G401 (cell line): ENCODE measurements around the gene KLRG1. TPM values are rescaled to one million over a fixed set of nuclear protein-coding genes. Genes with fewer than 3 reads are reported as not detected.

ENCODE experiments used
- DNase-seq: peaks from one replicate; pipeline ENCODE4 v3.0.0-alpha.2; 2015; ENCODE audit warnings: low spot score
- in situ Hi-C: cut with HindIII; loops from 2 replicates; pipeline ENCODE4 v1.10.0; 2016; ENCODE audit warnings: low sequenced_read_pairs, mixed read lengths
- total RNA-seq: library from RNA; depleted of rRNA; stranded (reverse); fragments of >200 nt; shearing (Covaris generic); gene quantifications from 2 replicates; pipeline ENCODE4 v1.2.3, GENCODE V29; 2014

KLRG1 gene
- total RNA-seq, 1 experiment from 2014 or later: 8.2 TPM

DNA sequence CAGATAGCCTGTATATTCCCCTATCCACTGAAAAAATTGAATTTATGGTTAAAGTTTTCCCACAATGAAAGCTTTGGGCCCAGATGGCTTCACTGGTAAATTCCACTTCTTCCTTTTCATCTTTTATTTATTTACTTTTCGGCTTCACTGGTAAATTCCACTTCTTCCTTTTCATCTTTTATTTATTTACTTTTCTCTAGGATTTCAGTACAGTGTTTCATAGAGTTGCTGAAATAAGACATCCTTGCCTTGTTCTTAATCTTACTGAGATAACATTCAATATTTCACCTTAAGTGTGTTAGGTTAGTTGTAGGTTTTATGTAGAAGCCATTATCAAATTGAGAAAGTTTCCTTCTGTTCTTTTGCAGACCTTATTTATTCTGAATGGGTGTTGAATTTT is 18.9 kb upstream of the KLRG1 start:
- in situ Hi-C loops: no loop called here
- no peak for DNase-seq

GRCh38 chr12:8980137-8980536 is 9.2 kb upstream of the KLRG1 start:
- DNase-seq: no peak
- in situ Hi-C loops: no loop called here

DNA sequence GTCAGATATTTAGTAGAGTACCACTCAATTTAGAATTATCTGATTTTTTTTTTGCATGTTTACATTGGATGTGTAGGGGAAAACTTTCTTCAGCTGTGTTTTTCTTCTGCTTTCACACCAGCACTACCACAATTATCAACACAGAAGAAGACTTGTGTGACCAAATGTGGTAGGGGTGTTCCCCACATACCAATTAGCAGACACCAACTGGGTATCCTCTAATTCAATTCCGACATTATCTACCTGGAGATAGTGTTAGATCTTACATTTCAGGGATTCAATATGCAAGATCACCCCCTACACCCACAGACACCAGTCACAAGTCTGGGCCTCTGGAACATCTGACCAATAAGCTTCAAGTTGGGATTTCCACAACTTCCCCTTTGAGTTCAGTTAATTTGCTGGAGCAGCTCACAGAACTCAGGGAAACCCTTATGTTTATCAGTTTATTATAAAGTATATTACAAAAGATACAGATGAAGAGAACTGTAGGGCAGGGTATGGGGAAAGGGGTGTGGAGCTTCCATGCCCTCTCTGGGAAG is 4.1 kb upstream of the KLRG1 start:
- in situ Hi-C loops: no loop called here
- DNase-seq: no peak

GRCh38 chr12:8987163-8987562 is 2.2 kb upstream of the KLRG1 start:
- DNase-seq: no peak
- in situ Hi-C loops: no loop called here

DNA sequence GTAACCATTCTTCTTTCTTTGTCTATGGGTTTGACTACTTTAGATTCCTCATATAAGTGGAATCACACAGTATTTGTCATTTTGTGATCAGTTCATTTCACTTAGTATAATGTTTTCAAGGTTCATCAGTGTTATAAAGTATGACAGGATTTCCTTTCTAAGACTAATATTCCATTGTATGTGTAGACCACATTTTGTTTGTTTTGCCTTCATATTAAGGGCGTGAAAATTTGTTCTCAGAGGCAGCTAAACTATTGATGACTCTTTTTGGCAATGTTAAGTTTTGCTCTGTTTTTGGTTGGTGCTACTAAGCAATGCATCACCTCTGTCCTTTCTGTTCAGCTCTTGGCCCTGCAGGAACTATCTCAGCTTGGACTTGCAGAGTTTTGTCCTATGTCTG is 1.7 kb upstream of the KLRG1 start:
- in situ Hi-C loops: no loop called here
- DNase-seq: no peak

GRCh38 chr12:8991371-8992345 is 2.3 kb downstream of the KLRG1 start:
- in situ Hi-C loops: no loop called here
- no peak for DNase-seq

GRCh38 chr12:8993827-8994226 is 4.5 kb downstream of the KLRG1 start:
- in situ Hi-C loops: no loop called here
- DNase-seq: no peak

DNA sequence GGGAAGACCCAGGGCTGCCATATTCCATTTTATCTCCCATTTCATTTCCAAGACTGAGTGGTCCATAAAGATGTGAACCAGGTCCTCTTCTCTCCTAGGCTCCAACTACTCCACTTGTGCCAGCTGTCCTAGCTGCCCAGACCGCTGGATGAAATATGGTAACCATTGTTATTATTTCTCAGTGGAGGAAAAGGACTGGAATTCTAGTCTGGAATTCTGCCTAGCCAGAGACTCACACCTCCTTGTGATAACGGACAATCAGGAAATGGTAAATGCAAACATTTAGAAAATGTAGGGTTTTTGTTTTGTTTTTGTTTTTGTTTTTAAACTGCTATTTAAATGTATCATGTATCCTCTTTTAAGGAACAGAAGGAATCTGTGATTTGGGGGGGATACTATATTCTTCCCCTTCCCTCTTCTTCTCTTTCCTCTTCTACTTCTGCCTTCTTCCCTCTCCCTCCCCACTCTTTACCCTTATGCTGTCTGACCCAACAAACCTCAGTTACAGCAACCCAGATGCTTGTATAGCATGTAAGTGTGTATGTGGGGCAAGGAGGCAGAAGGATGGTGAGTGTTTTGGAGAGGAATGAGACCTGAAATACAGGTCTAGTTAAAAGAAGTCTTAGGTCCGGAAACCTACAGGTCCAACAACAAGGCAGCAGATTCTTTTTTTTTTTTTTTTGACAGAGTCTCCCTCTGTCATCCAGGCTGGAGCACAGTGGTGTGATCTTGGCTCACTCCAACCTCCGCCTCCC is 5.9 kb downstream of the KLRG1 start:
- no peak for DNase-seq
- in situ Hi-C loops: no loop called here

DNA sequence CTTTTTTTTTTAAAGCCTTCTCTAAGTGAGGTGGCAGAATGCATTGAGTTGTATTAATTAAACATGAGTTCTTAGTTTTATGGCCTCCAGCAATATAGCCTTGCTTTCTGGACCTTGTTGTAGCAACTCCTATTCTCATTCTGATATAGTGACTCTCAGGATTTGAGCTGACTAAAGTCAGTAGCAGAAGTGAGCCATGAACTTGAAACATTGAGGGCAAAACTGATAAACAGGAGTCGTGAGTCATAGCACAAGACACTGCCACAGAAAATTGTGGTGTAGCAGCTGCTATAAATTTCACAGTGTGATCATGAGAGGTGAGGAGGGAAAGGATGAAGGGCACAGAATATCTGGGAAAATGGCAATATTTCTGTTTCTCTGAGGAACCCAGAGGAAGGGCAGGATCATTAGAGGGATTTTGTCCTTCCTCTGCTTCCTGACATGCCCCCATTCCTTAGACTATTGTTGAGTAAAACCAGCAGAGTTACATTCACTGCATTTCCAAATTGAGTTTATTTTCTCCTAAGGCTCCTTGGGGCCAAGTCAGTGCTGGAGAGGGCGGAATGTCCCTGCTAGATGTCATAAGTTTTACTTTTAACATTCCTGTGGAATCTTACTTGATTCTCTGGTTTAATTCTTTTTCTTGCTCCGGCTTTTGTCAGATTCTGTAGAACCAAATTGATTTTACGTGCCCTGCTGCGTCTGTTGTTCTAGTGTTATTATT is 7.5 kb downstream of the KLRG1 start:
- in situ Hi-C loops: no loop called here
- no peak for DNase-seq

DNA sequence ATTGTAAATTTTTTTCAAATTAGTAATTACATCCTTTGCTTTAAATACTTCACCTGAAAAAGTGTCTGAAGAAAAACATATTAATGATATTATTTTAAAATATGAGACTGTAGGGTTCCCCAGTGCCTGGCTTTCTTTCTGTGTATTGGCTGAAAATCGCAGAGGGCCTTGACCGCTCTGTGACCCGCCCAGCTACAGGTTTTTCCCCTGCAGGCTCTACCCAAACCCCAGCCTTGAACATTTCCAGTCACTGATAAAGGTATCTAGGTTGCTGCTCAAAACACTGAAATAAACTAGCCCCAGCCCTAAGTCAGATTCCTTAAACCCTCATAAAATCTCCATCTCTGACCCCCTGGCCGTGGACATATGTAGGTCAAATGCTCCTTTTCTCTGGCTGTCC is 11.9 kb downstream of the KLRG1 start:
- in situ Hi-C loops: no loop called here
- no peak for DNase-seq

- in situ Hi-C loops: no loop called here
- DNase-seq: no peak
Measured at GRCh38 chr12:9002335-9002734, 13.0 kb downstream of the KLRG1 start.

- in situ Hi-C loops: no loop called here
- no peak for DNase-seq
Measured at GRCh38 chr12:9022592-9022991, 33.2 kb downstream of the KLRG1 start.

DNA sequence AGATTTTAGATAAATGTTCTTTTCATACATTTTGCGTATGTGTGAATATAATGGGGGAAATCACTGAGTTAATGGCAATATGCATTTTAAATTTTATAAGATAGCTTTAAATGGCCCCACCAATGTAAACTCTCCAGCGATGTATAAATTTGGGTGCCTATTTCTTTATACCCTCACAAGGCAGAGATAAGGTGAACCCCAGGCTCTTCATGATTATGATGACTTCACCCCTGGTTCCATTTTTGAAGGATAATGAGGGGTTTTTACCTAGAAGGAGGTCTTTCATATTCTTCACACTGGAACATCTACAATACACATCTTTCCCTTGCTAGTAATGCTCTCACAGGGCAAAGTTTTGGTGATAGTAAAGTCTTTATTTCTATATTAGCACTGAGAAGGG is 35.2 kb downstream of the KLRG1 start:
- no peak for DNase-seq
- in situ Hi-C loops: no loop called here

DNA sequence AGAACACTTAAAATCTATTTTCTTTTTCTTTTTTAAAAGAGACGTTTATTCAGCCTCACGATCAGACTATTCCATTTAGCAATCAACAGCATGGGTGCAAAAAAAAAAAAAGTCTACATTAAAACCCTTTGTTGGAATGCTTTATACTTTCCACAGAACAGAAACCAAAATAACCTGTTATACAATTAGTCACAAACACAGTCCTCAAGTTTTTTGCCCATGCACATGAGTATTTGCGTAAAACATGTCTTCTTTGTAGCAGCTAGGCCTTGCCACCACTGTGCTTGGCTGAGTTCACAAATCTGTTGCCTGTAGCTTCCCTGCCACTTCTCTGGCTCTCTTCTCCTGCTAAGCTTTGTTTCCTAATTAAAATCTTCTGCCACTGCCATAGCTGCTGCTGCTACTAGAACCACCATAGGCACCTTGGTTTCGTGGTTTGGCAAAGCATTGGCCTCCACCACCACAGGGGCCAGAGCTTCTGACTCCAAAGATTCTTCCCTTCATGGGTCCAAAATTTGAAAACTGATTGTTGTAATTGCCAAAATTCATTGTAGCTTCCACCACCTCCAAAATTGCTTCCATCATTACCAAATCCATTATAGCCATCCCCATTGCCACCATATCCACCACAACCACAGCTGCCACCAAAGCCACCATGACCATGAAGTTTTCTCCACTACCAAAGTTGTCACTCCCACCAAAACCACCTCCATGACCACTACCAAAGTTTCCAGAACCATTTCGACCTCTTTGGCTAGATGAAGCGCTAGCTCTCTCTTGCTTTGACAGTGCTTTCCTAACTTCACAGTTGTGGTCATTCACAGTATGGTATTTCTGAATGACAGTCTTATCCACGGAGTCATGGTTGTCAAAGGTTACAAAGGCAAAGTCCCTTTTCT is 38.1 kb downstream of the KLRG1 start:
- no peak for DNase-seq
- in situ Hi-C loops: no loop called here

- DNase-seq: no peak
- in situ Hi-C loops: no loop called here
Measured at GRCh38 chr12:9030776-9031175, 41.4 kb downstream of the KLRG1 start.

DNA sequence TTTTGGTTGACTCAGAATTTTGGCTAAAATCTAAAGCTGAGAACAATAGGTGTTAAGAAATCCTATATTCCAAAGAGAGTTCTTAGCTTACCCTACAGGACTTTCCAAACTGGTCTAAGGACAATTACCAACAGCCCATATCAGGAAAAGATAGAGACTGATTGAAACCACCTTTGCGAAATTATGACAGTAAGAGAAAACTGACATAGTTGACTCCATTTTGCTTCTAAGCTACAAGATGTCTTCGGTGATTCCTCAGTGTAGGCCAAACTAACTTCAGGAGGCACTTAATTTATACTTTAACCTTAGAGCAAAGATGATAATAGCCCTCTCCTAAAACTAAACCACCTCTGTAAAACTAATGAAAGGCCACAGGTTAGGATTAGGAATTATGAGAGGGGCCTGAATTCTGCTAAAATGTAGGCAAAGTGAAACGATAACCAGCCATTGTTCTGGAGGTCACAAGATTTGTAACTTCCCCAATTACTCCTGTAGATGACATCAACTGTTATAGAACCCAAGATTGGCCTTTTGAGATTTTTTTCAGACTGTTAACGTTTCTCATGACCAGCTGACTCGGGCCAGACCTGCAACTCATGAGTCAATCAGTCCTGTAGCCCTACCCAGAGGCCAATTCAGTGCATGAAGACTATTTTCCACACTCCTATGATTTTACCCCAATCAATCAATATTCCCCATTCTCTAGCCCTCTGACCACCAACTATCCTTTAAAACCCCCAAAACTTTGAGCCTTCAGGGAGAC is 43.0 kb downstream of the KLRG1 start:
- DNase-seq: no peak
- in situ Hi-C loops: no loop called here

- DNase-seq: no peak
- in situ Hi-C loops: no loop called here
Measured at GRCh38 chr12:9033265-9033887, 44.0 kb downstream of the KLRG1 start.
